Lower leg skin (tissue), 3 donors: ENCODE data around the gene LRRC40.

Source experiments
- POLR2A ChIP-seq, 2 donors: fragments of 450-650 bp; IDR thresholded peaks; one replicate each; pipeline ENCODE4 v1.6.1; 2016 to 2017; ENCODE audit warnings: antibody characterized with exemption in 2 of 2, mild to moderate bottlenecking in 1 of 2, moderate library complexity in 1 of 2
- TF ChIP-seq, protein P1 (sequence below), 3 donors: fragments of 450-650 bp; IDR thresholded peaks; one replicate each; pipeline ENCODE4 v1.5.1; 2016; ENCODE audit warnings: antibody characterized with exemption in 3 of 3, mild to moderate bottlenecking in 3 of 3, moderate library complexity in 2 of 3

DNA sequence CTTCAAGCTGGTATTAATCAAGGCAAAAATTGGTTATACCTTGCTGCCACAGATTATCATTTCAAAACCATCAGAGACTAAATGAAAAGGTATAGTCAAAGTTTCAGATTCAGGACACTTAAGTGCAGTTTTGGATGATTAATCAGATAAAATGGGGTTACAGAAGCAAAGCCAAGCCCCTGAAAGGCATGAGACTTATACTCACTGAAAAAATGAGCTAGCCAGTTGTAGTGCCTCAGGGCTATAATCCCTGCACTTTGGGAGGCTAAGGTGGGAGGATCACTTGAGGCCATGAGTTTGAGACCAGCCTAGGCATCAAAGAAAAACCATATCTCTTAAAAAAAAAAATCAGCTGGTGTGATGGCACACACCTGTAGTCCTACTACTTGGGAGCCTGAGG, 15.2 kb downstream of the LRRC40 start:
- TF ChIP-seq, protein P1, sequence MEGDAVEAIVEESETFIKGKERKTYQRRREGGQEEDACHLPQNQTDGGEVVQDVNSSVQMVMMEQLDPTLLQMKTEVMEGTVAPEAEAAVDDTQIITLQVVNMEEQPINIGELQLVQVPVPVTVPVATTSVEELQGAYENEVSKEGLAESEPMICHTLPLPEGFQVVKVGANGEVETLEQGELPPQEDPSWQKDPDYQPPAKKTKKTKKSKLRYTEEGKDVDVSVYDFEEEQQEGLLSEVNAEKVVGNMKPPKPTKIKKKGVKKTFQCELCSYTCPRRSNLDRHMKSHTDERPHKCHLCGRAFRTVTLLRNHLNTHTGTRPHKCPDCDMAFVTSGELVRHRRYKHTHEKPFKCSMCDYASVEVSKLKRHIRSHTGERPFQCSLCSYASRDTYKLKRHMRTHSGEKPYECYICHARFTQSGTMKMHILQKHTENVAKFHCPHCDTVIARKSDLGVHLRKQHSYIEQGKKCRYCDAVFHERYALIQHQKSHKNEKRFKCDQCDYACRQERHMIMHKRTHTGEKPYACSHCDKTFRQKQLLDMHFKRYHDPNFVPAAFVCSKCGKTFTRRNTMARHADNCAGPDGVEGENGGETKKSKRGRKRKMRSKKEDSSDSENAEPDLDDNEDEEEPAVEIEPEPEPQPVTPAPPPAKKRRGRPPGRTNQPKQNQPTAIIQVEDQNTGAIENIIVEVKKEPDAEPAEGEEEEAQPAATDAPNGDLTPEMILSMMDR (IDR thresholded peaks at IDR 0.05): no peak
- TF ChIP-seq POLR2A (IDR thresholded peaks at IDR 0.05): no peak
